ENCODE results near the gene CEP72.
"Not testable (repeated sequence)": the region's sequence is repeated elsewhere in the genome, so short reads cannot be mapped to it uniquely, and the experiment has no call there.

Gene CEP72

GRCh38 chr5:620152-620551 lies 8.0 kb downstream of the CEP72 start:
- no peak for DNase-seq

- DNase-seq, result no peak
These were observed 8.5 kb downstream of the CEP72 start for GRCh38 chr5:620586-621180.

- DNase-seq, result no peak
These were observed 9.2 kb downstream of the CEP72 start for GRCh38 chr5:621341-621761.

GRCh38 chr5:622359-622758 lies 10.2 kb downstream of the CEP72 start:
- no peak for DNase-seq

- DNase-seq, result no peak
These were observed 10.9 kb downstream of the CEP72 start for GRCh38 chr5:622946-623522.

- no peak for DNase-seq
These were observed 11.4 kb downstream of the CEP72 start for GRCh38 chr5:623531-623930.

- no peak for DNase-seq
These were observed 12.2 kb downstream of the CEP72 start for GRCh38 chr5:624118-624950.

- no peak for DNase-seq
These were observed 12.8 kb downstream of the CEP72 start for GRCh38 chr5:624951-625230.

- DNase-seq, result no peak
These were observed 13.4 kb downstream of the CEP72 start for GRCh38 chr5:625516-625915.

- no peak for DNase-seq
These were observed 14.7 kb downstream of the CEP72 start for GRCh38 chr5:626850-627249.

- DNase-seq, result no peak
These were observed 15.7 kb downstream of the CEP72 start for GRCh38 chr5:627840-628239.

GRCh38 chr5:628351-629205 lies 16.4 kb downstream of the CEP72 start:
- DNase-seq, result not testable (repeated sequence)

GRCh38 chr5:633501-633955 lies 21.4 kb downstream of the CEP72 start:
- DNase-seq, result no peak

GRCh38 chr5:634191-634590 lies 22.1 kb downstream of the CEP72 start:
- no peak for DNase-seq

GRCh38 chr5:635306-636055 lies 23.3 kb downstream of the CEP72 start:
- DNase-seq, result no peak

- no peak for DNase-seq
These were observed 24.8 kb downstream of the CEP72 start for GRCh38 chr5:636951-637350.

- DNase-seq, result no peak
These were observed 25.7 kb downstream of the CEP72 start for GRCh38 chr5:637581-638450.

GRCh38 chr5:638501-639252 lies 26.5 kb downstream of the CEP72 start:
- DNase-seq, result no peak

- no peak for DNase-seq
These were observed 27.1 kb downstream of the CEP72 start for GRCh38 chr5:639253-639530.

- DNase-seq, result no peak
These were observed 27.6 kb downstream of the CEP72 start for GRCh38 chr5:639584-640213.
